HEK293T (cell line): Measurements from ENCODE around the gene RNF10.

Experiments
- ARNT ChIP-seq: fragments of 450-650 bp; IDR thresholded peaks from 2 replicates; pipeline ENCODE4 v1.6.1; 2017; ENCODE audit warnings: mild to moderate bottlenecking
- BHLHE40 ChIP-seq: fragments of 450-650 bp; IDR thresholded peaks from 2 replicates; pipeline ENCODE4 v1.6.1; 2016; ENCODE audit warnings: mild to moderate bottlenecking, moderate library complexity, borderline replicate concordance
- CTBP1 ChIP-seq: fragments of 450-650 bp; IDR thresholded peaks from 2 replicates; pipeline ENCODE4 v1.6.1; 2016; ENCODE audit warnings: borderline replicate concordance
- FOXA1 ChIP-seq: fragments of 450-650 bp; IDR thresholded peaks from 2 replicates; pipeline ENCODE4 v1.6.1; 2016; ENCODE audit warnings: mild to moderate bottlenecking
- FOXK2 ChIP-seq: fragments of 450-650 bp; IDR thresholded peaks from 2 replicates; pipeline ENCODE4 v1.6.1; 2016; ENCODE audit warnings: mild to moderate bottlenecking
- HDGF ChIP-seq: fragments of 450-650 bp; IDR thresholded peaks from 2 replicates; pipeline ENCODE4 v1.6.1; 2017; ENCODE audit warnings: antibody characterized with exemption, borderline replicate concordance
- LEF1 ChIP-seq: fragments of 450-650 bp; IDR thresholded peaks from 2 replicates; pipeline ENCODE4 v1.6.1; 2017; ENCODE audit warnings: mild to moderate bottlenecking, borderline replicate concordance
- PKNOX1 ChIP-seq: fragments of 450-650 bp; IDR thresholded peaks from 2 replicates; pipeline ENCODE4 v1.6.1; 2016
- SP1 ChIP-seq: fragments of 450-650 bp; IDR thresholded peaks from 2 replicates; pipeline ENCODE4 v1.6.1; 2017
- SUZ12 ChIP-seq: fragments of 450-650 bp; IDR thresholded peaks from 2 replicates; pipeline ENCODE4 v1.6.1; 2016; ENCODE audit warnings: mild to moderate bottlenecking

GRCh38 chr12:120583478-120584030 lies 49.4 kb downstream of the RNF10 start:
- TF ChIP-seq FOXA1: no peak
- no peak for TF ChIP-seq LEF1
- TF ChIP-seq PKNOX1: no peak
- no peak for TF ChIP-seq HDGF
- no peak for TF ChIP-seq ARNT
- no peak for TF ChIP-seq SUZ12
- TF ChIP-seq SP1: no peak
- no peak for TF ChIP-seq FOXK2
- no peak for TF ChIP-seq BHLHE40
- TF ChIP-seq CTBP1: no peak
